ENCODE data around the gene TMEM86A.

DNA sequence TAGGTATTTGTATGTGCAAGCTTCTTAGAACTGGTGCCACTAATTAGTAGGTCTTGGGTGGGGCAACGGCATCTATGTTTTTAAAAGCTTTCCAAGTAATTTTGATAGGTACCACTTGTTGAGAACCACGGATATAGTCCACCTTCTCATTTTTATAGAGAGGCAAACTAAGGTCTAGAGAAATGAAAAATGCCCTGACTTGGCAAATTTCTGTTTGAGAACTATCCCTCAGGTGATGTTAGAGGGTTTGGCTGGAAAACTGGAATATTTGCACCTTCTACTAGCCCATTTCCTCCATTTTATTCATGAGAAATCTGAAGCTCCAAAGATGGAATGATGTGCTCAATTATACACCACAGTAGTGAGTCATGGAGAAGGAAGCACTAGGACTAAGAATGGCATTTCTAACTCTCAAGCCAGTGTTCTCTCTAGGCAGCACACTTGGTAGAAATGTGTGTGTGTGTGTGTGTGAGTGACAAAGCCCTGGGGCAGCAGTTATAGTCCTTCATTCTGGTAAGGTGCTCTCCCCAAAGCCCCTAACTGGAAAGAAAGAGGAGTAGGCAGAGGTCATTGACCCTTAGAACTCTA is 1.8 kb upstream of the TMEM86A start:
- TF ChIP-seq EZH2phosphoT487 (IDR thresholded peaks at IDR 0.05; ENCODE audit: low read depth) (no peak), CTCF (IDR thresholded peaks at IDR 0.05; ENCODE audit: low read depth, low read length) (no peak)
